Measurements from ENCODE around the gene SLC13A1. TPM values are rescaled to one million over a fixed set of nuclear protein-coding genes. Genes with fewer than 3 reads are reported as not detected.

SLC13A1 gene
- total RNA-seq, 2 donors from 2014 or later = not detected

- no peak for TF ChIP-seq CTCF (IDR thresholded peaks at IDR 0.05)
- Histone ChIP-seq H3K4me3 (no peak overlapping the region), H3K27me3 (no peaks in the 10 kb centered on the region), H3K4me1 (no peaks in the 10 kb centered on the region), H3K27ac (no peak overlapping the region), H3K9me3 (no peaks in the 10 kb centered on the region), H3K36me3 (no peaks in the 10 kb centered on the region)
- no peak for DNase-seq (ENCODE audit: low spot score)
Observed at GRCh38 chr7:123070702-123071286, 129.0 kb downstream of the SLC13A1 start.

- H3K36me3 ChIP-seq = no peaks in the 10 kb centered on the region
Observed at GRCh38 chr7:123067814-123068213, 132.0 kb downstream of the SLC13A1 start.

More at GRCh38 chr7:123067814-123068213, 132.0 kb downstream of the SLC13A1 start:
- H3K4me1 ChIP-seq = no peaks in the 10 kb centered on the region
- H3K27me3 ChIP-seq = no peaks in the 10 kb centered on the region
- no peaks in the 10 kb centered on the region for H3K9me3 ChIP-seq
- no peak for DNase-seq (ENCODE audit: low spot score)
- no peak for TF ChIP-seq CTCF (IDR thresholded peaks at IDR 0.05)
- H3K27ac ChIP-seq = no peak overlapping the region
- no peak overlapping the region for H3K4me3 ChIP-seq

Other genes starting within 250 kb of the SLC13A1 start
- not detected for gene TAS2R16, start 204.3 kb downstream of the SLC13A1 start, total RNA-seq